MM.1S (cell line): ENCODE measurements around the gene CHRNB1.
A peak's percentile ranks its signal among the peaks of the same experiment; 100 is the strongest.

Experiments used
- DNase-seq: peaks from one replicate; pipeline ENCODE4 v3.0.0-alpha.2; 2015
- H2AFZ ChIP-seq: fragments of 300-600 bp; sonication (generic); 2 replicates; pipeline ENCODE4 v1.6.0; 2016; ENCODE audit warnings: antibody characterized with exemption, low read length
- H3F3A ChIP-seq: fragments of 300-600 bp; sonication (generic); 2 replicates; pipeline ENCODE4 v1.6.1; 2016; ENCODE audit warnings: mild to moderate bottlenecking, antibody characterized with exemption, low read length, moderate library complexity, mixed read lengths; ENCODE audit not compliant: insufficient read depth
- H3K27ac ChIP-seq: fragments of 300-600 bp; sonication (generic); 2 replicates; pipeline ENCODE4 v1.5.1; 2016; ENCODE audit warnings: mild to moderate bottlenecking, low read length
- H3K27me3 ChIP-seq: fragments of 300-600 bp; sonication (generic); replicated peaks from 2 replicates; pipeline ENCODE4 v1.6.0; 2016; ENCODE audit warnings: low read length; ENCODE audit not compliant: insufficient read depth
- H3K36me3 ChIP-seq: fragments of 300-600 bp; sonication (generic); replicated peaks from 2 replicates; pipeline ENCODE4 v1.6.1; 2016; ENCODE audit warnings: mild to moderate bottlenecking, low read length, mixed read lengths; ENCODE audit not compliant: insufficient read depth
- H3K4me1 ChIP-seq: fragments of 300-600 bp; sonication (generic); 2 replicates; pipeline ENCODE4 v1.6.1; 2016; ENCODE audit warnings: low read length, mixed read lengths
- H3K4me2 ChIP-seq: fragments of 300-600 bp; sonication (generic); 2 replicates; pipeline ENCODE4 v1.6.0; 2016; ENCODE audit warnings: low read depth, low read length
- H3K4me3 ChIP-seq: fragments of 300-600 bp; sonication (generic); 2 replicates; pipeline ENCODE4 v1.5.1; 2016; ENCODE audit warnings: low read length, mixed read lengths
- H3K79me2 ChIP-seq: fragments of 300-600 bp; sonication (generic); 2 replicates; pipeline ENCODE4 v1.6.1; 2016; ENCODE audit warnings: mixed run types, low read length, mixed read lengths
- H3K9ac ChIP-seq: fragments of 300-600 bp; sonication (generic); 2 replicates; pipeline ENCODE4 v1.6.1; 2016; ENCODE audit warnings: low read length, mixed read lengths
- H3K9me2 ChIP-seq: fragments of 300-600 bp; sonication (generic); replicated peaks from 2 replicates; pipeline ENCODE4 v1.6.1; 2016; ENCODE audit warnings: mild to moderate bottlenecking, low read length, mixed read lengths; ENCODE audit not compliant: insufficient read depth
- H3K9me3 ChIP-seq: fragments of 300-600 bp; sonication (generic); replicated peaks from 2 replicates; pipeline ENCODE4 v1.6.1; 2016; ENCODE audit warnings: mild to moderate bottlenecking, low read length, mixed read lengths; ENCODE audit not compliant: insufficient read depth
- H4K20me1 ChIP-seq: fragments of 300-600 bp; sonication (generic); 2 replicates; pipeline ENCODE4 v1.6.1; 2016; ENCODE audit warnings: mild to moderate bottlenecking, low read length, moderate library complexity, mixed read lengths; ENCODE audit not compliant: insufficient read depth
- EZH2 ChIP-seq: fragments of 300-600 bp; sonication (generic); optimal IDR thresholded peaks from 2 replicates; pipeline ENCODE3; 2017; ENCODE audit warnings: low read depth, mild to moderate bottlenecking, antibody characterized with exemption, low read length, mixed read lengths
- EZH2phosphoT487 ChIP-seq: fragments of 300-600 bp; sonication (generic); IDR thresholded peaks from 2 replicates; pipeline ENCODE4 v1.6.1; 2018; ENCODE audit warnings: antibody characterized with exemption, low read length
- TF ChIP-seq, protein P1 (sequence below): fragments of 300-600 bp; sonication (generic); IDR thresholded peaks from 2 replicates; pipeline ENCODE4 v1.5.1; 2016; ENCODE audit warnings: antibody characterized with exemption, low read length, mixed read lengths

The CHRNB1 gene

DNA sequence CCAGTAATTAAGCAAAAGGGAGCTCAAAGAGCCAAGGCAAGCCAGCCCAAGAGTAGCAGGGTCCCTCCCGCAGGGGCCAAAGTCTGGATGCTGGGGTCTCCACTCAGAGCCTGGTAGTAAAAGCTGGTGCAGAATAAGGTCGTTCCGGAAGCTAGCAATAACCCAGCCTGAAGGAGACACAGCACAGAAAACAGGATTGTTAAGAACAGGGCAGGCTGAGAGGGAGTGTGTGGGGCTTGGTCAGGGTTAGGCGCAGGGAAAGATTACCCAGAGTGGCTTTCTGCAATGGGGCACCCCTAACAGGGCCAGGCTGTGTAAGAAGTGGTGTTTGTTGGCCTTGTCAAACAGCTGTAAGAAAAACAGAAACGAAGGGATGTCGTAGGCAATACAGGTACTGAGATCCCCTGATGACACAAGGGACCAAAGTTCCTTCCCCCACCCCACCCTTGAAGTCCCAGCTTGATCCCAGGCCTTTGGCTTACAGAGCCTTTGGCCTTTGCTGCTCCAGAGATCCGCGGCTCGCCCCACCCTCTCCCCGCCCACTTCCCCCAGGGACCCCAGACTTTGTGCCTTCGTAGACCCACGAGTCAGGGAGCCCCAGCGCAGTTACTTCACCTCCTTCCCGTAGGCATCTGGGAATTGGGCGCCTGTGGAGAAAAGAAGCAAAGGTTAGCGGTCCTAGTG, 41.7 kb upstream of the CHRNB1 start:
- TF ChIP-seq EZH2 (no peak), EZH2phosphoT487 (no peak)
- TF ChIP-seq, protein P1, sequence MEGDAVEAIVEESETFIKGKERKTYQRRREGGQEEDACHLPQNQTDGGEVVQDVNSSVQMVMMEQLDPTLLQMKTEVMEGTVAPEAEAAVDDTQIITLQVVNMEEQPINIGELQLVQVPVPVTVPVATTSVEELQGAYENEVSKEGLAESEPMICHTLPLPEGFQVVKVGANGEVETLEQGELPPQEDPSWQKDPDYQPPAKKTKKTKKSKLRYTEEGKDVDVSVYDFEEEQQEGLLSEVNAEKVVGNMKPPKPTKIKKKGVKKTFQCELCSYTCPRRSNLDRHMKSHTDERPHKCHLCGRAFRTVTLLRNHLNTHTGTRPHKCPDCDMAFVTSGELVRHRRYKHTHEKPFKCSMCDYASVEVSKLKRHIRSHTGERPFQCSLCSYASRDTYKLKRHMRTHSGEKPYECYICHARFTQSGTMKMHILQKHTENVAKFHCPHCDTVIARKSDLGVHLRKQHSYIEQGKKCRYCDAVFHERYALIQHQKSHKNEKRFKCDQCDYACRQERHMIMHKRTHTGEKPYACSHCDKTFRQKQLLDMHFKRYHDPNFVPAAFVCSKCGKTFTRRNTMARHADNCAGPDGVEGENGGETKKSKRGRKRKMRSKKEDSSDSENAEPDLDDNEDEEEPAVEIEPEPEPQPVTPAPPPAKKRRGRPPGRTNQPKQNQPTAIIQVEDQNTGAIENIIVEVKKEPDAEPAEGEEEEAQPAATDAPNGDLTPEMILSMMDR = no peak
- Histone ChIP-seq H3K4me3 (peak overlapping the region; percentile 76), H3K9me3 (no peaks in the 10 kb centered on the region), H3K4me2 (peak overlapping the region; percentile 61), H4K20me1 (no peaks in the 10 kb centered on the region), H3K9me2 (no peaks in the 10 kb centered on the region), H3K4me1 (peaks cover 4% of the 10 kb centered on the region; the same call in 1 of the 2 replicates), H2AFZ (peak overlapping the region; percentile 81), H3K36me3 (no peaks in the 10 kb centered on the region), H3K27me3 (peaks cover 24% of the 10 kb centered on the region), H3K27ac (no peak overlapping the region), H3F3A (no peaks in the 10 kb centered on the region), H3K79me2 (no peaks in the 10 kb centered on the region; the same call in 1 of the 2 replicates), H3K9ac (peak overlapping the region; percentile 64)
- no peak for DNase-seq

DNA sequence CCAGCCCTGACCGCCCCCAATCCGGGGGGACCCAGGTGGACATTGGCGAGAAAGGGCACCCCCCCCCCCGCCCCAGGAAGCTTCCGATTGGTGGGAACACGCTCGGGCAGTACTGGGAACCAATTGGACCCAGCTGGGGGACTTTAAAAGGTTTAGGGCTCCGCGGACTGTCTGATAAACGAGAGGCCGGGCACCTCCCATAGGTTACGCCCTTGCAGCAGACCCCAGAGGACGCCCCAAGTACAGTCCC, 41.2 kb upstream of the CHRNB1 start:
- Histone ChIP-seq H3K27me3 (peaks cover 26% of the 10 kb centered on the region), H3K4me1 (peaks cover 4% of the 10 kb centered on the region; the same call in 1 of the 2 replicates), H2AFZ (peak overlapping the region; percentile 81), H3K27ac (no peak overlapping the region), H3K36me3 (no peaks in the 10 kb centered on the region), H3K4me3 (peak overlapping the region; percentile 76), H3K9me2 (no peaks in the 10 kb centered on the region), H3K79me2 (no peaks in the 10 kb centered on the region; the same call in 1 of the 2 replicates), H4K20me1 (no peaks in the 10 kb centered on the region), H3F3A (no peaks in the 10 kb centered on the region), H3K9me3 (no peaks in the 10 kb centered on the region), H3K4me2 (peak overlapping the region; percentile 61), H3K9ac (peak overlapping the region; percentile 64)
- DNase-seq = no peak
- TF ChIP-seq, protein P1 = no peak

DNA sequence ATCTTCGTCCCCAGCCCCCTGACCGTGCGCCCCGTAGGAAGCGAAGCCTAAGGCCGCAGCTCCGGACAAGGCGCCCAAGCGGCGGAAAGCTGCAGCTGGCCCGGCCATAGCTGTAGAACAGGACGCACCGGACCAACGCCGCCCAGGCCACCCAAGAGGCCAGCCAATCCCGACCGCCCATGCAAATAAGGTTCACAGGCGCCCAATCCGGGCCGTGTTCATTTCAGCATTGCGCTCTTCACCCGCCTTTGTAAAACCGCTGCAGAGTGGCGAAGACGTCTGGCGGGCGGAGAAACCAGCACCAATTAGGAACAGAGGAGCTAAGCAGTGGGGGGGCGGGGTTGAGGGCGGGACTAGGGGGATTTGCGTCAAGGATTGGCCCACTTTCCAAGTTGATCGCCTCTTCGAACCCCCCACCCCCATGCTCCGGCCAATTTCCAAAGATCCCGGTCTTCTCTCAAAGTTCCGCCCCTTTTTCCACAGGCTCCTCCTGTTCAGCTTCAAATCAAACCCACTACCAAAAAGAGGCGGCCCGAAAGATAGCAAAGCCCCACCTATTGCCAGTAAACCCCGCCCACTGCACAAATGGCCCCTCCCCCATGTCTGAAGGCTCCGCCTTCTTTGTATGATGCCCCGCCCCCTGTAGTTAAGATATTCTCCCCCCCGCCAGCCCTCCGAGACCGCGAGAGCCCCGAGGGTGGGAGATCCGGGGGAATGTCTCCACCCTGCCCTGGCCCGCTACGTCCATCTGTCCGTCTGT, 40.7 kb upstream of the CHRNB1 start, which contains the start of gene TMEM256:
TMEM256 (minus strand) TSS at position 121 of the 760 bp plus-strand sequence; CDS start at position 108, 13 bp downstream.
- Histone ChIP-seq H3K9ac (peak within 1 kb of the TSS; percentile 64), H3K27ac (peak within 1 kb of the TSS; percentile 55; the same call in 1 of the 2 replicates)

More for the DNA sequence above, 40.7 kb upstream of the CHRNB1 start, which contains the start of gene TMEM256:
- DNase-seq = peak; percentile 99
- peaks cover 31% of the 10 kb centered on the region for H3K27me3 ChIP-seq
- no peaks in the 10 kb centered on the region for H3K36me3 ChIP-seq
- no peak for TF ChIP-seq EZH2phosphoT487
- TF ChIP-seq EZH2 = no peak
- TF ChIP-seq, protein P1 = no peak
- no peaks in the 10 kb centered on the region for H3K9me2 ChIP-seq
- H4K20me1 ChIP-seq = no peaks in the 10 kb centered on the region
- no peaks in the 10 kb centered on the region for H3K9me3 ChIP-seq
- H3K79me2 ChIP-seq = no peaks in the 10 kb centered on the region; the same call in 1 of the 2 replicates
- H3K4me1 ChIP-seq = peaks cover 4% of the 10 kb centered on the region; the same call in 1 of the 2 replicates
- H3K4me2 ChIP-seq = peak within 1 kb of the TSS; percentile 86
- H2AFZ ChIP-seq = peak within 1 kb of the TSS; percentile 81
- H3K4me3 ChIP-seq = peak within 1 kb of the TSS; percentile 76
- no peaks in the 10 kb centered on the region for H3F3A ChIP-seq
